Pancreas (tissue), 10 donors: ENCODE measurements around the gene INAVA. TPM values are rescaled to one million over a fixed set of nuclear protein-coding genes. Genes with fewer than 3 reads are reported as not detected.

Source experiments
- ATAC-seq, 4 donors: fragments of 200-7000 bp; cut with Tn5 transposase; one replicate each; pipeline versions ENCODE4 v1.8.0 to v1.9.1; 2020; ENCODE audit warnings: mild to moderate bottlenecking in 4 of 4, moderate library complexity in 4 of 4
- DNase-seq, 6 donors: peaks; one replicate each; pipeline ENCODE4 v3.0.0-alpha.2; 2020
- FAIRE-seq: peaks from 2 replicates; lab custom pipeline; 2012; peaks lifted over from hg19 to GRCh38; lab: Jason Lieb, UNC
- H3K27ac ChIP-seq, 4 donors: fragments of 200-600 bp; sonication (generic); 1 replicate in 3 of 4; 2 replicates in 1 of 4; pipeline versions ENCODE4 v1.5.0 to v1.8.0; 2020
- H3K27me3 ChIP-seq, 4 donors: fragments of 200-600 bp; one replicate each; pipeline ENCODE4 v1.8.0; 2021
- H3K36me3 ChIP-seq, 3 donors: fragments of 200-600 bp; sonication (generic) in 1 of 3; one replicate each; pipeline versions ENCODE4 v1.5.0 to v1.8.0; 2020 to 2021
- H3K4me1 ChIP-seq, 3 donors: fragments of 200-600 bp; one replicate each; pipeline ENCODE4 v1.8.0; 2021
- H3K4me3 ChIP-seq, 4 donors: fragments of 200-600 bp; sonication (generic) in 2 of 4; one replicate each; pipeline versions ENCODE4 v1.5.0 to v1.8.0; 2020 to 2021
- H3K9me3 ChIP-seq, 4 donors: fragments of 200-600 bp; one replicate each; pipeline ENCODE4 v1.8.0; 2021
- whole genome bisulfite sequencing, 2 donors: extraction: QIAGEN DNeasy Blood & Tissue Kit; methylation state at CpG; one replicate each; pipeline ENCODE4 v1.1.7; 2013; 5-methylcytosine and 5-hydroxymethylcytosine counted together
- intact Hi-C, 3 donors: fragments of 100-400 bp; cut with DNase I; formaldehyde crosslinking; loops; one replicate each; pipeline versions ENCODE4 v1.11.1 to v1.14.2; 2022
- polyA plus RNA-seq, 2 donors: library from polyadenylated mRNA; stranded (reverse); fragments of 200-250 nt; gene quantifications; one replicate each; pipeline ENCODE4 v1.2.3, GENCODE V29; 2013
- total RNA-seq, 6 donors: library from RNA; stranded (reverse); fragmentation: NEBNext Ultra II Directional in 4 of 6; extraction: Animal tissue kit (Norgen Biotek cat#: 25700) in 4 of 6; gene quantifications; one replicate each; pipeline versions ENCODE4 v1.2.1 to v1.2.4, GENCODE V29; 2021 to 2023
- TF ChIP-seq, protein P1 (sequence below), 4 donors: fragments of 200-600 bp; sonication (generic) in 3 of 4; IDR thresholded peaks; one replicate each; pipeline versions ENCODE4 v1.5.0 to v1.8.0; 2021; ENCODE audit warnings: antibody characterized with exemption in 4 of 4
- donor health status: healthy with polysubstance abuse.
- donor health status: DM: no; HTN: no; CAD: no; lungs with moderate emphysema.
- donor health status: DM: no; HTN: no; CAD: no.
- donor health status: control.
- donor health status: control.
- donor health status: Bipolar disorder and iron deficiency.
- donor health status: DM: yes; HTN: yes; CAD: no.
- donor health status: DM: no; HTN: no; CAD: no.
- donor health status: DM: no; HTN: no; CAD: no.
- donor health status: DM: yes; HTN: yes; CAD: no.

INAVA gene
- total and polyA plus RNA-seq, 8 donors: 5.0 to 26.6 (median 13.8) TPM

DNA sequence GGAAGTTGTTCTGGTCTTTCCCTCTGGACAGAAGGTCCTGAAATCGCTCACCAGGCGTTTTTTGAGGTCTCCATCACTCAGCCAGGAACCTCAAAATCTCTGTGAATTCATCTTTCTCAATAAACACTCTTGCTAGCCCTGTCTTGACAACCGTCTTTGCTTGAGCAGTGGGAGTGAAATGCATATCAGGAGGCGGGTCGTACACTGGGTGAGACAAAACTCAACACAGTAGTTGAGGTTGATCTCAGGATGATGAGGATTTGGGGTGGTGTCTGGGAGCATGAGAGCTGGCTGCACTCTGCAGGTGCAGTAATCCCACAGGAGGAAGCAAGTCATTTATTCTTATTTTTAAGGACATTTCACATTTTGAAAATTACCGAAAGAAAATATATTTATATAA, 20.0 kb upstream of the INAVA start:
- DNase-seq (no peak), ATAC-seq (no peak), FAIRE-seq (no peak)
- H3K27me3 ChIP-seq: peaks cover 0 to 20% (median 2%) of the 10 kb centered on the region in 4 donors
- TF ChIP-seq, protein P1, sequence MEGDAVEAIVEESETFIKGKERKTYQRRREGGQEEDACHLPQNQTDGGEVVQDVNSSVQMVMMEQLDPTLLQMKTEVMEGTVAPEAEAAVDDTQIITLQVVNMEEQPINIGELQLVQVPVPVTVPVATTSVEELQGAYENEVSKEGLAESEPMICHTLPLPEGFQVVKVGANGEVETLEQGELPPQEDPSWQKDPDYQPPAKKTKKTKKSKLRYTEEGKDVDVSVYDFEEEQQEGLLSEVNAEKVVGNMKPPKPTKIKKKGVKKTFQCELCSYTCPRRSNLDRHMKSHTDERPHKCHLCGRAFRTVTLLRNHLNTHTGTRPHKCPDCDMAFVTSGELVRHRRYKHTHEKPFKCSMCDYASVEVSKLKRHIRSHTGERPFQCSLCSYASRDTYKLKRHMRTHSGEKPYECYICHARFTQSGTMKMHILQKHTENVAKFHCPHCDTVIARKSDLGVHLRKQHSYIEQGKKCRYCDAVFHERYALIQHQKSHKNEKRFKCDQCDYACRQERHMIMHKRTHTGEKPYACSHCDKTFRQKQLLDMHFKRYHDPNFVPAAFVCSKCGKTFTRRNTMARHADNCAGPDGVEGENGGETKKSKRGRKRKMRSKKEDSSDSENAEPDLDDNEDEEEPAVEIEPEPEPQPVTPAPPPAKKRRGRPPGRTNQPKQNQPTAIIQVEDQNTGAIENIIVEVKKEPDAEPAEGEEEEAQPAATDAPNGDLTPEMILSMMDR (IDR thresholded peaks at IDR 0.05): no peak
- H3K9me3 ChIP-seq: no peaks in the 10 kb centered on the region
- no peak overlapping the region for H3K4me3 ChIP-seq
- WGBS, 2 donors: 83 to 90% methylated on average over 6 of the region's 6 CpGs
- no peaks in the 10 kb centered on the region for H3K36me3 ChIP-seq
- H3K4me1 ChIP-seq: peaks cover 0 to 4% (median 0%) of the 10 kb centered on the region in 3 donors
- no peak overlapping the region for H3K27ac ChIP-seq
- intact Hi-C loops: no loop called here

DNA sequence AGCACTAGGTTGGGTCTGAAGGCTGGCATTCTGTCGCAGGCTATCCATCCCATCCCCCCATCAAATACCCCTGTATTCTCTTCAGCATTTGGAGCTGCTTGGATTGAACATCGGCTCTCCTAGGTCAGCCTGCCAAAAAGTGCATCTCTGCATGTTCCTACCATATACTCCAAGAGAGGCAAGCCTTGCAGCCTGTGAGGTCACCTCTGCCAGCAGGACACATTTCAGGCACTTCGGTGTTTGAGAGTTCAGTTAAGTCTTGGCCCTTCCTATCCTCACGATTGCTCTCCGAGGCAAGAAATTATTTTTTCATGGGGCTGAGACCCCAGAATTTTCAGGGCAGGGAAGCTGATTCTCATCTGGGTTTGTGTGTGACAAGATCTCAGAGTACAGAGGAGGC, 19.3 kb upstream of the INAVA start:
- peaks cover 0 to 20% (median 2%) of the 10 kb centered on the region in 4 donors for H3K27me3 ChIP-seq
- H3K36me3 ChIP-seq: no peaks in the 10 kb centered on the region
- FAIRE-seq (no peak), DNase-seq (no peak), ATAC-seq (no peak)
- intact Hi-C loops: no loop called here
- TF ChIP-seq, protein P1 (IDR thresholded peaks at IDR 0.05): no peak
- no peaks in the 10 kb centered on the region for H3K9me3 ChIP-seq
- 74 to 88% methylated on average over 5 of the region's 5 CpGs for WGBS, 2 donors
- peaks cover 0 to 4% (median 0%) of the 10 kb centered on the region in 3 donors for H3K4me1 ChIP-seq
- no peak overlapping the region for H3K27ac ChIP-seq
- no peak overlapping the region for H3K4me3 ChIP-seq

DNA sequence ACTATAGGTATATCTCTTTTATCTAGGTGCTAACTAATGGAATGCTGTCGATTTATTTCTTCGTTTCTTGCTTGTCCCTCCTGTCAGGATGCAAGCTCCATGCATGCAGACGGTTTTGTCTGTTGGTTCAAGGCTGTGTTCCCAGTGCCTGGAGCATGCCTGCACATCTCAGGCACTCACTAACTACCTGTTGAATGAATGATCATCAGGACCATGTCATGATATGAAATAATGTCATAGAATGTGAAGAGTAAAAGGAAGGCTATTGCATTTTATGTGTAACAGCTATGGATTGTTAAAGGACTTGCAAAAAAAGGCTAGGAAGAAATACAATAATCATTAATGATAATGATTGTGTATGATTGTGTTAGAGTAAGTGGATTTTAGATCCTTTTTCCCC, 17.7 kb upstream of the INAVA start:
- Histone ChIP-seq H3K4me1 (peaks cover 0 to 4% (median 0%) of the 10 kb centered on the region in 3 donors), H3K27ac (no peak overlapping the region), H3K9me3 (no peaks in the 10 kb centered on the region), H3K4me3 (no peak overlapping the region), H3K36me3 (no peaks in the 10 kb centered on the region), H3K27me3 (peaks cover 0 to 20% (median 2%) of the 10 kb centered on the region in 4 donors)
- intact Hi-C loops: no loop called here
- WGBS, 2 donors: 58 to 67% methylated on average over 3 of the region's 3 CpGs
- ATAC-seq (no peak), DNase-seq (no peak), FAIRE-seq (no peak)
- TF ChIP-seq, protein P1 (IDR thresholded peaks at IDR 0.05): no peak

DNA sequence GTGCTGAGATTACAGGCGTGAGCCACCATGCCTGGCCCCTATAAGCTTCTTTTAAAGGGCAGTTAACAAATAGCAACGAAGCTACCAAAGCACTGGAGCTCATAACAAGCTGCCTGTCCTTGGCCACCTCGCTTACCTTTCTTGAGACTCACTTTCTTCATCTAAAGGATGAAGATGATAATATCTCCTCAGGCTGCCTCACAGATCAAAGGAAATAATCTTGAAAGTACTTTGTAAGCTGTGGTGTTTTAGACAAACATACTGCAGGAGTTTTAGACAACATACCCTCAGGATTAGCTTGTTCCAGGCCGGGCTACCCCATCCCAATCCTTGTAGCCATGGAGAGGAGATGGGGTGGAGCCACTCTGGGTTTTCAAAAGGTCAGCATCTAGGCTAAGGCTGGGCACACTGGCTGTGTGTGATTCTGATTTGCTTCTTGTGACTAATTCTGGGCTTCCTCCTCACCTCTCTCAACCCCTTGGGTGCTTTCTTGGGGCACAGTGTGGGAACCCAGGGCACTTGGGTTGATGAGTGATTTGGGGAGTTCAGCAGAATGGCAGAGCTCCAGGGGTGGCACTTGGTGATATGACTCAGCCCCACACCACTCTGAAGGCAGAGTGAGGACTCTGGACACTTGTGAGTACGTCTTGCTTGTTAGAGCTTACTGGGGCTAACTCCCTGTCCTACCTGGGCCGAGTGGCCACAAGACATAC, 16.7 kb upstream of the INAVA start:
- H3K9me3 ChIP-seq: no peaks in the 10 kb centered on the region
- no peak for FAIRE-seq
- H3K36me3 ChIP-seq: no peaks in the 10 kb centered on the region
- DNase-seq: no peak
- WGBS, 2 donors: 72 to 76% methylated on average over 6 of the region's 6 CpGs
- intact Hi-C loops: no loop called here
- H3K27me3 ChIP-seq: peaks cover 0 to 14% (median under 1%) of the 10 kb centered on the region in 4 donors
- H3K4me3 ChIP-seq: no peak overlapping the region
- no peak for ATAC-seq
- no peak overlapping the region for H3K27ac ChIP-seq
- TF ChIP-seq, protein P1 (IDR thresholded peaks at IDR 0.05): no peak
- peaks cover 0 to 4% (median 0%) of the 10 kb centered on the region in 3 donors for H3K4me1 ChIP-seq

GRCh38 chr1:200880212-200880611, 14.5 kb upstream of the INAVA start:
- WGBS, 2 donors: 47 to 67% methylated on average over 3 of the region's 3 CpGs
- H3K4me3 ChIP-seq: no peak overlapping the region
- no peak overlapping the region for H3K27ac ChIP-seq
- FAIRE-seq: no peak
- intact Hi-C loops: no loop called here
- no peak for ATAC-seq
- no peaks in the 10 kb centered on the region for H3K9me3 ChIP-seq
- peaks cover 0 to 4% (median 0%) of the 10 kb centered on the region in 4 donors for H3K27me3 ChIP-seq
- no peaks in the 10 kb centered on the region for H3K4me1 ChIP-seq
- TF ChIP-seq, protein P1 (IDR thresholded peaks at IDR 0.05): no peak
- H3K36me3 ChIP-seq: no peaks in the 10 kb centered on the region
- no peak for DNase-seq
